Measurements from ENCODE around the gene G6PC3. TPM values are rescaled to one million over a fixed set of nuclear protein-coding genes. Genes with fewer than 3 reads are reported as not detected.

Gene G6PC3
- total and polyA plus RNA-seq, 4 donors: 6.7 to 15.1 (median 8.3) TPM

- TF ChIP-seq EGR1 (IDR thresholded peaks at IDR 0.05; ENCODE audit: low read depth in 2 of 2): no peak
- no peak for TF ChIP-seq NR2F2 (IDR thresholded peaks at IDR 0.05)
- TF ChIP-seq HNF4G (IDR thresholded peaks at IDR 0.05): no peak
- TF ChIP-seq ZBTB33 (IDR thresholded peaks at IDR 0.05): no peak
These were observed 7.9 kb downstream of the G6PC3 start (continued) for GRCh38 chr17:44078412-44078811.

- no peak overlapping the region for H3K9ac ChIP-seq (ENCODE audit: low read depth in 1 of 2, low read length in 2 of 2)
- H3K36me3 ChIP-seq (ENCODE audit: control insufficient read depth in 4 of 4, insufficient read depth in 3 of 4, low read depth in 1 of 4, low read length in 3 of 4): peaks cover 0 to 40% (median 20%) of the 10 kb centered on the region in 4 donors
- TF ChIP-seq HNF4A (conservative IDR thresholded peaks at IDR 0.05) (no peak), SP1 (IDR thresholded peaks at IDR 0.05) (no peak), NR2F2 (IDR thresholded peaks at IDR 0.05) (no peak), RXRA (IDR thresholded peaks at IDR 0.05) (no peak), FOXA2 (IDR thresholded peaks at IDR 0.05) (no peak), TAF1 (conservative IDR thresholded peaks at IDR 0.05) (no peak), JUND (IDR thresholded peaks at IDR 0.05) (no peak), FOXA1 (IDR thresholded peaks at IDR 0.05) (no peak), EGR1 (IDR thresholded peaks at IDR 0.05; ENCODE audit: low read depth in 2 of 2) (no peak), ATF3 (IDR thresholded peaks at IDR 0.05) (no peak), YY1 (IDR thresholded peaks at IDR 0.05) (no peak)
- TF ChIP-seq, protein P1, sequence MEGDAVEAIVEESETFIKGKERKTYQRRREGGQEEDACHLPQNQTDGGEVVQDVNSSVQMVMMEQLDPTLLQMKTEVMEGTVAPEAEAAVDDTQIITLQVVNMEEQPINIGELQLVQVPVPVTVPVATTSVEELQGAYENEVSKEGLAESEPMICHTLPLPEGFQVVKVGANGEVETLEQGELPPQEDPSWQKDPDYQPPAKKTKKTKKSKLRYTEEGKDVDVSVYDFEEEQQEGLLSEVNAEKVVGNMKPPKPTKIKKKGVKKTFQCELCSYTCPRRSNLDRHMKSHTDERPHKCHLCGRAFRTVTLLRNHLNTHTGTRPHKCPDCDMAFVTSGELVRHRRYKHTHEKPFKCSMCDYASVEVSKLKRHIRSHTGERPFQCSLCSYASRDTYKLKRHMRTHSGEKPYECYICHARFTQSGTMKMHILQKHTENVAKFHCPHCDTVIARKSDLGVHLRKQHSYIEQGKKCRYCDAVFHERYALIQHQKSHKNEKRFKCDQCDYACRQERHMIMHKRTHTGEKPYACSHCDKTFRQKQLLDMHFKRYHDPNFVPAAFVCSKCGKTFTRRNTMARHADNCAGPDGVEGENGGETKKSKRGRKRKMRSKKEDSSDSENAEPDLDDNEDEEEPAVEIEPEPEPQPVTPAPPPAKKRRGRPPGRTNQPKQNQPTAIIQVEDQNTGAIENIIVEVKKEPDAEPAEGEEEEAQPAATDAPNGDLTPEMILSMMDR (IDR thresholded peaks at IDR 0.05; ENCODE audit: low read depth, low read length, missing input control): no peak
- TF ChIP-seq, protein P2, sequence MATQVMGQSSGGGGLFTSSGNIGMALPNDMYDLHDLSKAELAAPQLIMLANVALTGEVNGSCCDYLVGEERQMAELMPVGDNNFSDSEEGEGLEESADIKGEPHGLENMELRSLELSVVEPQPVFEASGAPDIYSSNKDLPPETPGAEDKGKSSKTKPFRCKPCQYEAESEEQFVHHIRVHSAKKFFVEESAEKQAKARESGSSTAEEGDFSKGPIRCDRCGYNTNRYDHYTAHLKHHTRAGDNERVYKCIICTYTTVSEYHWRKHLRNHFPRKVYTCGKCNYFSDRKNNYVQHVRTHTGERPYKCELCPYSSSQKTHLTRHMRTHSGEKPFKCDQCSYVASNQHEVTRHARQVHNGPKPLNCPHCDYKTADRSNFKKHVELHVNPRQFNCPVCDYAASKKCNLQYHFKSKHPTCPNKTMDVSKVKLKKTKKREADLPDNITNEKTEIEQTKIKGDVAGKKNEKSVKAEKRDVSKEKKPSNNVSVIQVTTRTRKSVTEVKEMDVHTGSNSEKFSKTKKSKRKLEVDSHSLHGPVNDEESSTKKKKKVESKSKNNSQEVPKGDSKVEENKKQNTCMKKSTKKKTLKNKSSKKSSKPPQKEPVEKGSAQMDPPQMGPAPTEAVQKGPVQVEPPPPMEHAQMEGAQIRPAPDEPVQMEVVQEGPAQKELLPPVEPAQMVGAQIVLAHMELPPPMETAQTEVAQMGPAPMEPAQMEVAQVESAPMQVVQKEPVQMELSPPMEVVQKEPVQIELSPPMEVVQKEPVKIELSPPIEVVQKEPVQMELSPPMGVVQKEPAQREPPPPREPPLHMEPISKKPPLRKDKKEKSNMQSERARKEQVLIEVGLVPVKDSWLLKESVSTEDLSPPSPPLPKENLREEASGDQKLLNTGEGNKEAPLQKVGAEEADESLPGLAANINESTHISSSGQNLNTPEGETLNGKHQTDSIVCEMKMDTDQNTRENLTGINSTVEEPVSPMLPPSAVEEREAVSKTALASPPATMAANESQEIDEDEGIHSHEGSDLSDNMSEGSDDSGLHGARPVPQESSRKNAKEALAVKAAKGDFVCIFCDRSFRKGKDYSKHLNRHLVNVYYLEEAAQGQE (IDR thresholded peaks at IDR 0.05): no peak
- TF ChIP-seq, protein P3, sequence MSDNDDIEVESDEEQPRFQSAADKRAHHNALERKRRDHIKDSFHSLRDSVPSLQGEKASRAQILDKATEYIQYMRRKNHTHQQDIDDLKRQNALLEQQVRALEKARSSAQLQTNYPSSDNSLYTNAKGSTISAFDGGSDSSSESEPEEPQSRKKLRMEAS (IDR thresholded peaks at IDR 0.05): no peak
- WGBS: 90% methylated on average over 18 of the region's 18 CpGs
- H3K27ac ChIP-seq (ENCODE audit: low read depth in 1 of 2, low read length in 2 of 2): no peak overlapping the region
- no peak for DNase-seq (ENCODE audit: low spot score)
- peaks cover 3 to 28% (median 21%) of the 10 kb centered on the region in 4 donors for H3K4me1 ChIP-seq (ENCODE audit: control insufficient read depth in 4 of 4, insufficient read depth in 4 of 4, low read length in 3 of 4)
- H3K9me3 ChIP-seq (ENCODE audit: control insufficient read depth in 4 of 4, low read length in 3 of 4): no peaks in the 10 kb centered on the region
- H3K27me3 ChIP-seq (ENCODE audit: control insufficient read depth in 4 of 4, insufficient read depth in 4 of 4, low read length in 3 of 4): no peaks in the 10 kb centered on the region
- no peak overlapping the region for H3K4me3 ChIP-seq (ENCODE audit: low read depth in 1 of 3, low read length in 3 of 3)
These were observed 9.6 kb downstream of the G6PC3 start for GRCh38 chr17:44079877-44080821.

Measured in liver (tissue), 9 donors.